Ectodermal cell (in vitro differentiated cells): ENCODE results near the gene FAM90A1.
A peak's percentile ranks its signal among the peaks of the same experiment; 100 is the strongest.
"Not testable (repeated sequence)": the region's sequence is repeated elsewhere in the genome, so short reads cannot be mapped to it uniquely, and the experiment has no call there.

Experiments
- H3K27ac ChIP-seq: 2 replicates; pipeline ENCODE4 v1.7.0; 2013; ENCODE audit warnings: mild to moderate bottlenecking, low read depth, low read length; ENCODE audit not compliant: insufficient read depth, poor library complexity, severe bottlenecking
- H3K27me3 ChIP-seq: 2 replicates; pipeline ENCODE4 v1.7.0; 2013; ENCODE audit warnings: mild to moderate bottlenecking, low read length; ENCODE audit not compliant: insufficient read depth, control insufficient read depth, poor library complexity, severe bottlenecking
- H3K36me3 ChIP-seq: one replicate; pipeline ENCODE4 v1.7.0; 2013; ENCODE audit warnings: low read length; ENCODE audit not compliant: control insufficient read depth, insufficient read depth
- H3K4me1 ChIP-seq: one replicate; pipeline ENCODE4 v1.7.0; 2013; ENCODE audit warnings: low read length; ENCODE audit not compliant: control insufficient read depth, insufficient read depth
- H3K4me3 ChIP-seq: 2 replicates; pipeline ENCODE4 v1.7.0; 2013; ENCODE audit warnings: low read depth, low read length, control low read depth; ENCODE audit not compliant: insufficient read depth
- H3K9me3 ChIP-seq: 2 replicates; pipeline ENCODE4 v1.7.0; 2013; ENCODE audit warnings: mild to moderate bottlenecking, low read length, moderate library complexity; ENCODE audit not compliant: control insufficient read depth
- WGBS, 2 experiments: methylation state at CpG; one replicate each; pipeline ENCODE4 v1.1.7; 2013; ENCODE audit warnings: missing lambda C conversion rate in 2 of 2; 5-methylcytosine and 5-hydroxymethylcytosine counted together

Gene FAM90A1

GRCh38 chr12:8179989-8180585, 47.3 kb downstream of the FAM90A1 start:
- not testable (repeated sequence) for H3K36me3 ChIP-seq, H3K4me1 ChIP-seq, H3K9me3 ChIP-seq, H3K27me3 ChIP-seq, H3K27ac ChIP-seq
- WGBS, 2 experiments, result 6 to 10% methylated on average over 43 of the region's 43 CpGs
- peak overlapping the region; percentile 46 for H3K4me3 ChIP-seq

- not testable (repeated sequence) for H3K36me3 ChIP-seq, H3K4me1 ChIP-seq, H3K27me3 ChIP-seq, H3K9me3 ChIP-seq, H3K27ac ChIP-seq, H3K4me3 ChIP-seq
- 96 to 97% methylated on average over 2 of the region's 2 CpGs for whole genome bisulfite sequencing, 2 experiments
Measured at GRCh38 chr12:8172911-8173310, 54.5 kb downstream of the FAM90A1 start.
